ENCODE measurements around the gene TTLL5.

DNA sequence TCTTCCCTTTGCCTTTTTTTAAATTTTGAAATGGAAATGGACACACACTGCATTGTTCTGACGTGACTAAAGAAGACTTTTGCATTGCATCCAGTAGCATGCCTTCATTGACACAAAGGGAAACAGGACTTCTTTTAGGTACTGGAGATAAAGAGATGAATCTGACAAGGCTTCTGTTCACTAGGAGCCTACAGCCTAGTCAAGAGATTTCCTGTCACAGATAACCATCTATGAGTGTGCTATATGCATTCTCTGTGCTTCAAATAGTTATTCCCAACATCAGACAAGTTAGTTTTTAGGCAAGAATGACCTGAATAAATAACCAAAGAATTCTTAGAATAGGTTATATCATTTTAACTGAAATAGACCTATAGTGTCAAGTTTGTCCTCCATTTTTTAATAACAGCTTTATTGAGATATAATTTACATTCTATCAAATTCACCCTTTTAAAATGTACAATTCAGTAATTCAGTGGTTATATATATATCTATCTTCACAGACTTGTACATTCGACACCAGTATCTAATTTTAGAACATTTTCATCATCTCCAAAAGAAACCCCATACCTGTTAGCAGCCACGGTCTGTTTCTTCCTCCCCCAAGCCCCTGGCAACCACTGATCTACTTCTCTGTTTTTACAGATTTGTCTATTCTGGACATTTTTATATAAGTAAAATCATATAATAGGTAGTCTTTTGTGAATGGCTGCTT, 122.7 kb downstream of the TTLL5 start:
- TF ChIP-seq, protein P1, sequence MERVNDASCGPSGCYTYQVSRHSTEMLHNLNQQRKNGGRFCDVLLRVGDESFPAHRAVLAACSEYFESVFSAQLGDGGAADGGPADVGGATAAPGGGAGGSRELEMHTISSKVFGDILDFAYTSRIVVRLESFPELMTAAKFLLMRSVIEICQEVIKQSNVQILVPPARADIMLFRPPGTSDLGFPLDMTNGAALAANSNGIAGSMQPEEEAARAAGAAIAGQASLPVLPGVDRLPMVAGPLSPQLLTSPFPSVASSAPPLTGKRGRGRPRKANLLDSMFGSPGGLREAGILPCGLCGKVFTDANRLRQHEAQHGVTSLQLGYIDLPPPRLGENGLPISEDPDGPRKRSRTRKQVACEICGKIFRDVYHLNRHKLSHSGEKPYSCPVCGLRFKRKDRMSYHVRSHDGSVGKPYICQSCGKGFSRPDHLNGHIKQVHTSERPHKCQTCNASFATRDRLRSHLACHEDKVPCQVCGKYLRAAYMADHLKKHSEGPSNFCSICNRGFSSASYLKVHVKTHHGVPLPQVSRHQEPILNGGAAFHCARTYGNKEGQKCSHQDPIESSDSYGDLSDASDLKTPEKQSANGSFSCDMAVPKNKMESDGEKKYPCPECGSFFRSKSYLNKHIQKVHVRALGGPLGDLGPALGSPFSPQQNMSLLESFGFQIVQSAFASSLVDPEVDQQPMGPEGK (CRISPR knock-in tag; IDR thresholded peaks at IDR 0.05; ENCODE audit: borderline replicate concordance), result no peak
- TF ChIP-seq OSR1 (CRISPR knock-in tag; IDR thresholded peaks at IDR 0.05) (no peak), CSDC2 (CRISPR knock-in tag; IDR thresholded peaks at IDR 0.05) (no peak), ZC3H10 (CRISPR knock-in tag; IDR thresholded peaks at IDR 0.05) (no peak), ZFP3 (CRISPR knock-in tag; IDR thresholded peaks at IDR 0.05) (no peak), PPARA (CRISPR knock-in tag; IDR thresholded peaks at IDR 0.05; ENCODE audit: borderline replicate concordance) (no peak), ZNF8 (CRISPR knock-in tag; IDR thresholded peaks at IDR 0.05) (no peak), TOX (CRISPR knock-in tag; IDR thresholded peaks at IDR 0.05; ENCODE audit: borderline replicate concordance) (no peak)
- TF ChIP-seq, protein P2, sequence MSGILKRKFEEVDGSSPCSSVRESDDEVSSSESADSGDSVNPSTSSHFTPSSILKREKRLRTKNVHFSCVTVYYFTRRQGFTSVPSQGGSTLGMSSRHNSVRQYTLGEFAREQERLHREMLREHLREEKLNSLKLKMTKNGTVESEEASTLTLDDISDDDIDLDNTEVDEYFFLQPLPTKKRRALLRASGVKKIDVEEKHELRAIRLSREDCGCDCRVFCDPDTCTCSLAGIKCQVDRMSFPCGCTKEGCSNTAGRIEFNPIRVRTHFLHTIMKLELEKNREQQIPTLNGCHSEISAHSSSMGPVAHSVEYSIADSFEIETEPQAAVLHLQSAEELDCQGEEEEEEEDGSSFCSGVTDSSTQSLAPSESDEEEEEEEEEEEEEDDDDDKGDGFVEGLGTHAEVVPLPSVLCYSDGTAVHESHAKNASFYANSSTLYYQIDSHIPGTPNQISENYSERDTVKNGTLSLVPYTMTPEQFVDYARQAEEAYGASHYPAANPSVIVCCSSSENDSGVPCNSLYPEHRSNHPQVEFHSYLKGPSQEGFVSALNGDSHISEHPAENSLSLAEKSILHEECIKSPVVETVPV (CRISPR knock-in tag; IDR thresholded peaks at IDR 0.05), result no peak
- TF ChIP-seq, protein P3, sequence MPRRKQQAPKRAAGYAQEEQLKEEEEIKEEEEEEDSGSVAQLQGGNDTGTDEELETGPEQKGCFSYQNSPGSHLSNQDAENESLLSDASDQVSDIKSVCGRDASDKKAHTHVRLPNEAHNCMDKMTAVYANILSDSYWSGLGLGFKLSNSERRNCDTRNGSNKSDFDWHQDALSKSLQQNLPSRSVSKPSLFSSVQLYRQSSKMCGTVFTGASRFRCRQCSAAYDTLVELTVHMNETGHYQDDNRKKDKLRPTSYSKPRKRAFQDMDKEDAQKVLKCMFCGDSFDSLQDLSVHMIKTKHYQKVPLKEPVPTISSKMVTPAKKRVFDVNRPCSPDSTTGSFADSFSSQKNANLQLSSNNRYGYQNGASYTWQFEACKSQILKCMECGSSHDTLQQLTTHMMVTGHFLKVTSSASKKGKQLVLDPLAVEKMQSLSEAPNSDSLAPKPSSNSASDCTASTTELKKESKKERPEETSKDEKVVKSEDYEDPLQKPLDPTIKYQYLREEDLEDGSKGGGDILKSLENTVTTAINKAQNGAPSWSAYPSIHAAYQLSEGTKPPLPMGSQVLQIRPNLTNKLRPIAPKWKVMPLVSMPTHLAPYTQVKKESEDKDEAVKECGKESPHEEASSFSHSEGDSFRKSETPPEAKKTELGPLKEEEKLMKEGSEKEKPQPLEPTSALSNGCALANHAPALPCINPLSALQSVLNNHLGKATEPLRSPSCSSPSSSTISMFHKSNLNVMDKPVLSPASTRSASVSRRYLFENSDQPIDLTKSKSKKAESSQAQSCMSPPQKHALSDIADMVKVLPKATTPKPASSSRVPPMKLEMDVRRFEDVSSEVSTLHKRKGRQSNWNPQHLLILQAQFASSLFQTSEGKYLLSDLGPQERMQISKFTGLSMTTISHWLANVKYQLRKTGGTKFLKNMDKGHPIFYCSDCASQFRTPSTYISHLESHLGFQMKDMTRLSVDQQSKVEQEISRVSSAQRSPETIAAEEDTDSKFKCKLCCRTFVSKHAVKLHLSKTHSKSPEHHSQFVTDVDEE (CRISPR knock-in tag; IDR thresholded peaks at IDR 0.05), result no peak

All from SK-N-SH treated with all-trans-retinoic acid at 6 μM for 48 hours (cell line).